B cell (primary cell): ENCODE data around the gene SLC2A11. TPM values are rescaled to one million over a fixed set of nuclear protein-coding genes. Genes with fewer than 3 reads are reported as not detected.

Experiments
- ATAC-seq: fragments of 200-7000 bp; cut with Tn5 transposase; one replicate; pipeline ENCODE4 v1.10.0; 2021; ENCODE audit warnings: low read depth, mild to moderate bottlenecking, moderate number of reproducible peaks, moderate library complexity
- CTCF ChIA-PET: fragments of 350-600 bp; sonication (Branson Sonifier 250); formaldehyde crosslinking; loops from one replicate; lab custom pipeline; 2021; ENCODE audit warnings: antibody characterized with exemption, inconsistent platforms; lab: Charles Lee
- POLR2A ChIA-PET: fragments of 350-600 bp; sonication (Branson Sonifier 250); formaldehyde crosslinking; loops from one replicate; lab custom pipeline; 2021; ENCODE audit warnings: antibody characterized with exemption; lab: Charles Lee
- DNase-seq: peaks from one replicate; pipeline ENCODE4 v3.0.0; 2013
- H2AFZ ChIP-seq: 2 replicates; pipeline ENCODE4 v1.6.1; 2012; ENCODE audit warnings: mild to moderate bottlenecking, low read depth, low read length; ENCODE audit not compliant: insufficient read depth, poor library complexity, severe bottlenecking
- H3K27ac ChIP-seq, 2 donors: 1 replicate in 1 of 2; 2 replicates in 1 of 2; pipeline ENCODE4 v1.5.1; 2012 to 2013; ENCODE audit warnings: low read length in 2 of 2, mild to moderate bottlenecking in 2 of 2, moderate library complexity in 1 of 2
- H3K27me3 ChIP-seq, 4 experiments: fragments of 200-600 bp in 1 of 4; sonication (generic) in 1 of 4; replicated peaks in 1 of 4; 1 replicate in 2 of 4; 2 replicates in 2 of 4; pipeline versions ENCODE4 v1.6.1 to v1.7.0; 2013 to 2016; ENCODE audit warnings: low read length in 3 of 4, mild to moderate bottlenecking in 2 of 4, mixed read lengths in 1 of 4, moderate library complexity in 1 of 4; ENCODE audit not compliant: insufficient read depth in 4 of 4, control insufficient read depth in 3 of 4; ENCODE audit errors: control extremely low read depth in 1 of 4
- H3K36me3 ChIP-seq, 2 experiments: replicated peaks in 1 of 2; 1 replicate in 1 of 2; 2 replicates in 1 of 2; pipeline versions ENCODE4 v1.6.1 to v1.7.1; 2013; ENCODE audit warnings: low read length in 1 of 2; ENCODE audit not compliant: insufficient read depth in 2 of 2, control insufficient read depth in 1 of 2; ENCODE audit errors: control extremely low read depth in 1 of 2, extremely low read depth in 1 of 2
- H3K4me1 ChIP-seq, 2 donors: fragments of 200-600 bp in 1 of 2; sonication (generic) in 1 of 2; 1 replicate in 1 of 2; 2 replicates in 1 of 2; pipeline versions ENCODE4 v1.5.1 to v1.6.1; 2013 to 2017; ENCODE audit warnings: low read length in 2 of 2; ENCODE audit not compliant: control insufficient read depth in 2 of 2, insufficient read depth in 2 of 2
- H3K4me2 ChIP-seq: replicated peaks from 2 replicates; pipeline ENCODE3; 2012; ENCODE audit warnings: mild to moderate bottlenecking, low read depth, low read length; ENCODE audit not compliant: poor library complexity, severe bottlenecking
- H3K4me3 ChIP-seq, 5 experiments: fragments of 200-600 bp in 1 of 5; sonication (generic) in 1 of 5; 1 replicate in 3 of 5; 2 replicates in 2 of 5; pipeline versions ENCODE4 v1.5.1 to v1.7.0; 2011 to 2016; ENCODE audit warnings: low read length in 4 of 5, mild to moderate bottlenecking in 4 of 5, low read depth in 2 of 5, control low read depth in 1 of 5, moderate library complexity in 1 of 5; ENCODE audit not compliant: insufficient read depth in 1 of 5; ENCODE audit errors: control extremely low read depth in 1 of 5, extremely low read depth in 1 of 5
- H3K79me2 ChIP-seq: fragments of 200-600 bp; sonication (generic); one replicate; pipeline ENCODE4 v1.6.0; 2016; ENCODE audit warnings: low read length; ENCODE audit not compliant: control insufficient read depth, insufficient read depth
- H3K9ac ChIP-seq: fragments of 200-600 bp; sonication (generic); 2 replicates; pipeline ENCODE4 v1.6.1; 2017; ENCODE audit warnings: mild to moderate bottlenecking, low read length, moderate library complexity
- H3K9me3 ChIP-seq, 3 donors: one replicate each; pipeline versions ENCODE4 v1.6.1 to v1.7.1; 2013; ENCODE audit warnings: low read length in 2 of 3; ENCODE audit not compliant: control insufficient read depth in 2 of 3, insufficient read depth in 1 of 3; ENCODE audit errors: control extremely low read depth in 1 of 3
- H4K20me1 ChIP-seq: 2 replicates; pipeline ENCODE4 v1.6.0; 2012; ENCODE audit warnings: mild to moderate bottlenecking, low read length; ENCODE audit not compliant: insufficient read depth, control insufficient read depth, poor library complexity, severe bottlenecking
- H3K27ac Mint-ChIP-seq: one replicate; pipeline ENCODE4 v1.8.0; 2021; ENCODE audit warnings: mixed read lengths
- H3K27me3 Mint-ChIP-seq: one replicate; pipeline ENCODE4 v1.8.0; 2021; ENCODE audit warnings: mixed read lengths
- H3K4me1 Mint-ChIP-seq: one replicate; pipeline ENCODE4 v1.8.0; 2021; ENCODE audit warnings: mixed read lengths
- H3K4me3 Mint-ChIP-seq: one replicate; pipeline ENCODE4 v1.8.0; 2021; ENCODE audit warnings: mixed read lengths
- H3K9me3 Mint-ChIP-seq: one replicate; pipeline ENCODE4 v1.8.0; 2022; ENCODE audit warnings: mixed read lengths; ENCODE audit not compliant: insufficient read depth
- EZH2 ChIP-seq: IDR thresholded peaks from 2 replicates; pipeline ENCODE4 v1.6.1; 2012; ENCODE audit warnings: borderline replicate concordance, low read depth, mild to moderate bottlenecking, moderate library complexity, low read length; ENCODE audit not compliant: insufficient read depth, poor library complexity, severe bottlenecking
- WGBS: methylation state at CpG from one replicate; pipeline ENCODE4 v1.1.5; 2013; ENCODE audit warnings: missing lambda C conversion rate; ENCODE audit not compliant: insufficient coverage; 5-methylcytosine and 5-hydroxymethylcytosine counted together
- intact Hi-C: fragments of 100-400 bp; cut with micrococcal nuclease; formaldehyde crosslinking; loops from one replicate; pipeline ENCODE4 v1.10.0; 2022
- polyA plus RNA-seq: library from polyadenylated mRNA; depleted of rRNA; stranded (reverse); fragments of >200 nt; gene quantifications from 2 replicates; pipeline ENCODE4 v1.2.3, GENCODE V29; 2012
- total RNA-seq, 2 donors: library from RNA; stranded (reverse); fragments of 120-200 nt in 1 of 2; gene quantifications; 1 replicate in 1 of 2; 2 replicates in 1 of 2; pipeline versions ENCODE4 v1.2.3 to v1.2.4, GENCODE V29; 2013 to 2022
- TF ChIP-seq, protein P1 (sequence below): fragments of 200-600 bp; IDR thresholded peaks from one replicate; pipeline ENCODE4 v1.8.0; 2022; ENCODE audit warnings: antibody characterized with exemption, mild to moderate bottlenecking

The SLC2A11 gene
- total and polyA plus RNA-seq, 2 donors (not counting 1 experiment from before 2014, with no cell fraction given), result 38.6 to 54.3 TPM

DNA sequence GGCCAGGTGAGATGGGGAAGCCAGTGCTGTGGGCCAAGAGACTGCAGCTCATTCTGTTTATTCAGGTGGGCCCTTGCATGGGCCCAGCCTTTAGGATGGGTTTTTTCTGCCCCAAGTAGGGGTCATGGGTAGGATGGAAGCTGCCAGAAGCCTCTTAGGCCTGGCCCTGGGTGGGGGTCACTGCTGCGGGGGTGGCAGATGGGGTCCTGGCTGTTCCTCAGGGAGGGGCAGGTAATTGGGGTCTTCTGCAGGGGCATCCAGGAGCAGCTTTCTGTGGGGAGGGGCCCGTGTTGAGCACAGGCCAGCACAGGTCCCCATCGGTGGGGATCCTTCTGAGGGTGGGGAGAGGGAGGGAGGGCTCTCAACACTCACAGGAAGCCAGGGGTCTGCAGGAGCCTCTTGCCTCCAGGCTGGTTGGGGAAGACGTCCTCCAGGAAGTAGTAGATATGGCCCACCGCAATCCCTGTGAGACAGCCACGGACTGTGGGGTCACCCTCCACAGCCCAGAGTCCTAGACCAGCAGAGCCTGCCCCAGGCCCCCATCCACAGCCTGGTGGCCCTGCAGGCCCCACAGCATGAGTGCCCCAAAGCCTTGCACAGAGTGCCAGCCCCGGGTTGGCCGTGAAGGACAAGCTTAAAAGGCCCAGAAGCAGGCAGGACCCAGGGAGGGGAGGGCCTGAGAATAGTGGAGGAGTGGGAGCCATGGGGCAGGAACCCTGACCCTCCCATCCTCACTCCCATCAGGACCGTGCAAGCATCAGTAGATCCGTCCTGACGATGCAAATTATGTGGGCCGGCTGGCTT lies 20.8 kb upstream of the SLC2A11 start:
- no peaks in the 10 kb centered on the region for H3K9me3 ChIP-seq
- no peak overlapping the region for H2AFZ ChIP-seq
- H4K20me1 ChIP-seq, result peaks cover 30% of the 10 kb centered on the region
- peak overlapping the region; percentile 75 for H3K9ac ChIP-seq
- TF ChIP-seq, protein P1, sequence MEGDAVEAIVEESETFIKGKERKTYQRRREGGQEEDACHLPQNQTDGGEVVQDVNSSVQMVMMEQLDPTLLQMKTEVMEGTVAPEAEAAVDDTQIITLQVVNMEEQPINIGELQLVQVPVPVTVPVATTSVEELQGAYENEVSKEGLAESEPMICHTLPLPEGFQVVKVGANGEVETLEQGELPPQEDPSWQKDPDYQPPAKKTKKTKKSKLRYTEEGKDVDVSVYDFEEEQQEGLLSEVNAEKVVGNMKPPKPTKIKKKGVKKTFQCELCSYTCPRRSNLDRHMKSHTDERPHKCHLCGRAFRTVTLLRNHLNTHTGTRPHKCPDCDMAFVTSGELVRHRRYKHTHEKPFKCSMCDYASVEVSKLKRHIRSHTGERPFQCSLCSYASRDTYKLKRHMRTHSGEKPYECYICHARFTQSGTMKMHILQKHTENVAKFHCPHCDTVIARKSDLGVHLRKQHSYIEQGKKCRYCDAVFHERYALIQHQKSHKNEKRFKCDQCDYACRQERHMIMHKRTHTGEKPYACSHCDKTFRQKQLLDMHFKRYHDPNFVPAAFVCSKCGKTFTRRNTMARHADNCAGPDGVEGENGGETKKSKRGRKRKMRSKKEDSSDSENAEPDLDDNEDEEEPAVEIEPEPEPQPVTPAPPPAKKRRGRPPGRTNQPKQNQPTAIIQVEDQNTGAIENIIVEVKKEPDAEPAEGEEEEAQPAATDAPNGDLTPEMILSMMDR, result no peak
- no peak for TF ChIP-seq EZH2
- H3K27me3 Mint-ChIP-seq, result no peaks in the 10 kb centered on the region
- H3K9me3 Mint-ChIP-seq, result no peaks in the 10 kb centered on the region
- intact Hi-C loops, result loop anchor here (10.0 kb wide), 1 partner anchor 598 kb away; no protein-coding TSS in a partner anchor
- peaks cover 23% of the 10 kb centered on the region for H3K79me2 ChIP-seq
- ATAC-seq, result no peak
- H3K4me1 ChIP-seq, result peaks cover 31 to 41% of the 10 kb centered on the region in 2 donors
- H3K27ac Mint-ChIP-seq, result peak overlapping the region; percentile 99
- no peaks in the 10 kb centered on the region for H3K27me3 ChIP-seq
- H3K4me3 Mint-ChIP-seq, result peak overlapping the region; percentile 89
- H3K4me1 Mint-ChIP-seq, result peaks cover 63% of the 10 kb centered on the region
- peak overlapping the region in 1 of 5 experiments; percentile 69 for H3K4me3 ChIP-seq
- H3K36me3 ChIP-seq, result peaks cover 0 to 51% of the 10 kb centered on the region in 2 experiments
- WGBS, result 56% methylated on average over 9 of the region's 12 CpGs
- H3K4me2 ChIP-seq, result peak overlapping the region; percentile 93
- CTCF ChIA-PET, result interaction anchor here (0.5 to 1.4 kb wide), 7 partner anchors 8 to 293 kb away, joined by 3 to 8 read pairs (median 4); no protein-coding TSS in a partner anchor
- POLR2A ChIA-PET, result interaction anchor here (0.5 to 2.4 kb wide), 10 partner anchors 8 to 66 kb away, joined by 3 to 12 read pairs (median 4); partner anchors contain the start of genes MMP11 and SLC2A11
- DNase-seq, result no peak
- H3K27ac ChIP-seq, result peak overlapping the region; percentile 98

DNA sequence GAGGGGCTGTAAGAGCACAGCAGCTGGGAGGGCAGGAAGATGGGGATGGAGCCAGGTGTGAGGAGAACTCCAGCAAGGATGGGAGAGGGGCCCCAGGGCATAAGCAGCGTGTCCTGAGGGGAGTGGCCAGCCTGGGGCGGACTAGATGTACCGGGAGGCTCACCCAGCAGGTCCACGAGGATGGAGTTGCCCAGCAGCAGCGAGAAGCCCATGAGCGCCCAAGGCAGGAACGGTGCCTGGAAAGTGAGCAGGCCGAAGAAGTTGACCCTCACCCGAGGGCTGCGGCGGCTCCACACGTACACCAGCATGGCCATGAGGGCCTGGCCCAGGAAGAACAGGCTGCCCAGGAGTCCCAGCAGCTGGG lies 20.2 kb upstream of the SLC2A11 start:
- Histone ChIP-seq H2AFZ (no peak overlapping the region), H3K36me3 (peaks cover 0 to 46% of the 10 kb centered on the region in 2 experiments), H3K9me3 (no peaks in the 10 kb centered on the region), H3K79me2 (peaks cover 17% of the 10 kb centered on the region), H3K4me1 (peaks cover 31 to 46% of the 10 kb centered on the region in 2 donors), H3K27me3 (no peaks in the 10 kb centered on the region), H3K4me3 (peak overlapping the region in 4 of 5 experiments; percentile 68 to 83 (median 75)), H3K27ac (peak overlapping the region; percentile 98), H3K9ac (peak overlapping the region; percentile 75), H3K4me2 (peak overlapping the region; percentile 93), H4K20me1 (peaks cover 24% of the 10 kb centered on the region)
- WGBS, result 88% methylated on average over 12 of the region's 12 CpGs
- ATAC-seq (no peak), DNase-seq (no peak)
- H3K4me3 Mint-ChIP-seq, result peak overlapping the region; percentile 89
- no peaks in the 10 kb centered on the region for H3K9me3 Mint-ChIP-seq
- POLR2A ChIA-PET, result interaction anchor here (0.5 to 2.2 kb wide), 8 partner anchors 12 to 67 kb away, joined by 3 to 11 read pairs (median 7); partner anchors contain the start of genes MMP11, SLC2A11 and SMARCB1
- intact Hi-C loops, result loop anchor here (10.0 kb wide), 1 partner anchor 597 kb away; no protein-coding TSS in a partner anchor
- peaks cover 62% of the 10 kb centered on the region for H3K4me1 Mint-ChIP-seq
- H3K27ac Mint-ChIP-seq, result peak overlapping the region; percentile 99
- TF ChIP-seq, protein P1, result no peak
- TF ChIP-seq EZH2, result no peak
- CTCF ChIA-PET, result interaction anchor here (1.3 to 1.7 kb wide), 2 partner anchors 11 to 12 kb away, joined by 4 to 20 read pairs; no protein-coding TSS in a partner anchor
- H3K27me3 Mint-ChIP-seq, result no peaks in the 10 kb centered on the region
